ENCODE data around the gene PODN. TPM values are rescaled to one million over a fixed set of nuclear protein-coding genes. Genes with fewer than 3 reads are reported as not detected.

The PODN gene
- total and polyA plus RNA-seq, 2 of the 4 experiments (the other 2 are of a cell fraction), result 0.54 to 6.2 TPM

DNA sequence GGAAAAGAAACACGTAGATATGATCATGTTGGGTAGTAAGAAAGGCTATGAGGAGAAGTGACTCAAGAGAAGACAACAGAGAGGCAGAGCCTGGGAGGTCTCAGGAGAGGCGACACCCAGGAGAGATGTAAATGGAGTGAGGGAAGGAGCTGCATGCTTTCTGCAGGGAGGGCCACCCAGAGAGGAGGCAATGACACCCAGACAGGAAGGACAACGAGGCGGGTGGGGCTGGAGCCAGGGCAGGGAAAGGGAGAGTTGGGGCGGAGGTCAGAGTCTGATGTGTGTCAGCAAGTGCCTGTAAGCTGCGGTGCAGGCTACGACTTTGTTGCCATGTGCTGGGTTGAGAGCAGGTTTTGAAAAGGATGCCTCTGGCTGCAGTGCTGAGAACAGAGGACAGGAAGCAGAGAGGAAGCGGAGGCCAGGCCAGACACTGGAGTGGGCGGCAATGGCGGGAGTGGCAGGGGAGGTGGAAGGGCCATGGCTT lies 49.1 kb downstream of the PODN start:
- Histone ChIP-seq H3K27ac (ENCODE audit: insufficient read depth, low read length) (0 out of 2 replicates have a peak overlapping the region, but pooled peaks have one; percentile 3), H3K4me2 (ENCODE audit: low read depth, low read length) (no peak overlapping the region), H3K4me1 (ENCODE audit: control insufficient read depth, insufficient read depth, low read length) (peaks cover 41% of the 10 kb centered on the region), H3K4me3 (ENCODE audit: insufficient read depth, low read depth, low read length) (no peak overlapping the region), H3K23ac (ENCODE audit: low read depth, low read length) (peak overlapping the region; percentile 48; the same call in 1 of the 2 replicates), H2BK20ac (ENCODE audit: low read depth, low read length) (peak overlapping the region; percentile 99), H2AK9ac (replicated peaks; ENCODE audit: low read depth, low read length, poor library complexity) (peak overlapping the region; percentile 57), H4K5ac (ENCODE audit: low read depth, low read length) (no peak overlapping the region; the same call in 1 of the 2 replicates), H4K8ac (ENCODE audit: low read depth in 2 of 2, low read length in 2 of 2) (peak overlapping the region; percentile 61 to 88; a peak in 3 of 4 replicates), H2BK15ac (ENCODE audit: low read depth, low read length) (peak overlapping the region; percentile 83), H3K14ac (replicated peaks; ENCODE audit: low read depth, low read length) (0 out of 2 replicates have a peak overlapping the region, but pooled peaks have one; percentile 23), H4K91ac (ENCODE audit: insufficient read depth, low read depth, low read length) (peak overlapping the region; percentile 98), H3K18ac (ENCODE audit: low read depth, low read length) (peak overlapping the region; percentile 47), H3K9ac (ENCODE audit: low read depth, low read length) (no peak overlapping the region), H2BK5ac (ENCODE audit: low read depth, low read length, poor library complexity, severe bottlenecking) (peak overlapping the region; percentile 73), H3K9me1 (ENCODE audit: insufficient read depth, low read length) (peaks cover 41% of the 10 kb centered on the region), H3K36me3 (ENCODE audit: control insufficient read depth, insufficient read depth, low read length) (no peaks in the 10 kb centered on the region), H3K79me1 (ENCODE audit: low read depth in 1 of 2, low read length in 2 of 2) (peaks cover 0 to 3% of the 10 kb centered on the region in 2 experiments; a peak in 1 of 4 replicates), H2AK5ac (ENCODE audit: low read depth, low read length) (peak overlapping the region; percentile 99; the same call in 1 of the 2 replicates), H3K4ac (ENCODE audit: low read depth, low read length) (peak overlapping the region; percentile 96), H4K20me1 (ENCODE audit: insufficient read depth, low read length) (no peaks in the 10 kb centered on the region), H2AFZ (replicated peaks; ENCODE audit: low read length, poor library complexity) (peak overlapping the region; percentile 74), H3K56ac (ENCODE audit: extremely low read depth, insufficient read depth, low read length) (no peak overlapping the region), H3K27me3 (ENCODE audit: control insufficient read depth, insufficient read depth, low read length) (no peaks in the 10 kb centered on the region), H2BK120ac (ENCODE audit: low read depth, low read length) (peak overlapping the region; percentile 96), H3K9me3 (ENCODE audit: control insufficient read depth, insufficient read depth, low read length) (peaks cover 17% of the 10 kb centered on the region)
- intact Hi-C loops (cut with micrococcal nuclease), result no loop called here
- ChIA-PET POLR2A (ENCODE audit: unreplicated experiment) (no interaction called here), CTCF (interaction anchor here (1.2 kb wide), 1 partner anchor 23 kb away, joined by 3 read pairs; no protein-coding TSS in a partner anchor)
- no peak for ATAC-seq (ENCODE audit: low read depth)
- TF ChIP-seq CHD1 (IDR thresholded peaks at IDR 0.05; ENCODE audit: low read depth, low read length), result no peak
- TF ChIP-seq, protein P1, sequence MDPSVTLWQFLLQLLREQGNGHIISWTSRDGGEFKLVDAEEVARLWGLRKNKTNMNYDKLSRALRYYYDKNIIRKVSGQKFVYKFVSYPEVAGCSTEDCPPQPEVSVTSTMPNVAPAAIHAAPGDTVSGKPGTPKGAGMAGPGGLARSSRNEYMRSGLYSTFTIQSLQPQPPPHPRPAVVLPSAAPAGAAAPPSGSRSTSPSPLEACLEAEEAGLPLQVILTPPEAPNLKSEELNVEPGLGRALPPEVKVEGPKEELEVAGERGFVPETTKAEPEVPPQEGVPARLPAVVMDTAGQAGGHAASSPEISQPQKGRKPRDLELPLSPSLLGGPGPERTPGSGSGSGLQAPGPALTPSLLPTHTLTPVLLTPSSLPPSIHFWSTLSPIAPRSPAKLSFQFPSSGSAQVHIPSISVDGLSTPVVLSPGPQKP (IDR thresholded peaks at IDR 0.05; ENCODE audit: borderline replicate concordance, low read depth, low read length), result no peak
- no peak for TF ChIP-seq RFX5 (IDR thresholded peaks at IDR 0.05; ENCODE audit: low read depth, low read length)
- no peak for TF ChIP-seq CTCF (conservative IDR thresholded peaks at IDR 0.05; ENCODE audit: low read depth, low read length)
- no peak for TF ChIP-seq CEBPB (IDR thresholded peaks at IDR 0.05; ENCODE audit: low read depth, low read length)
- no peak for TF ChIP-seq RCOR1 (IDR thresholded peaks at IDR 0.05; ENCODE audit: insufficient replicate concordance, low read length)
- no peak for TF ChIP-seq BHLHE40 (IDR thresholded peaks at IDR 0.05; ENCODE audit: low read depth, low read length)
- TF ChIP-seq MXI1 (IDR thresholded peaks at IDR 0.05; ENCODE audit: borderline replicate concordance, low read depth, low read length), result no peak
- TF ChIP-seq RAD21 (IDR thresholded peaks at IDR 0.05; ENCODE audit: low read length), result no peak
- no peak for TF ChIP-seq FOS (IDR thresholded peaks at IDR 0.05; ENCODE audit: low read depth, low read length)
- no peak for TF ChIP-seq SMC3 (IDR thresholded peaks at IDR 0.05; ENCODE audit: low read depth, low read length)
- in situ Hi-C loops (cut with MboI; ENCODE audit: low sequenced_read_pairs), result no loop called here
- 73% methylated on average over 9 of the region's 10 CpGs; no CpG with 5 or more reads in 1 of the 2 experiments for WGBS, 2 experiments (ENCODE audit: extremely low coverage in 2 of 2, insufficient read length in 1 of 2)
- no TSS peak for BruUV-seq (replicated peaks)
- peak; percentile 18 for DNase-seq
- dilution Hi-C loops (cut with HindIII; ENCODE audit: low sequenced_read_pairs, unreplicated experiment), result no loop called here
